Vagina (tissue), 2 donors: ENCODE results near the gene ST6GAL1.

Experiments
- POLR2A ChIP-seq, 2 donors: fragments of 450-650 bp; IDR thresholded peaks; one replicate each; pipeline ENCODE4 v1.6.1; 2017; ENCODE audit warnings: antibody characterized with exemption in 2 of 2, mild to moderate bottlenecking in 2 of 2, moderate library complexity in 2 of 2
- POLR2AphosphoS5 ChIP-seq, 2 donors: sonication (generic); formaldehyde crosslinking; IDR thresholded peaks; one replicate each; pipeline ENCODE4 v1.9.0; 2017; ENCODE audit warnings: antibody characterized with exemption in 2 of 2, mild to moderate bottlenecking in 2 of 2, low read depth in 1 of 2; ENCODE audit not compliant: insufficient read depth in 1 of 2
- TF ChIP-seq, protein P1 (sequence below), 3 experiments: fragments of 450-650 bp in 2 of 3; fragments of 200-600 bp in 1 of 3; sonication (generic) in 1 of 3; IDR thresholded peaks; one replicate each; pipeline ENCODE4 v1.5.1; 2017 to 2019; ENCODE audit warnings: antibody characterized with exemption in 3 of 3, mild to moderate bottlenecking in 2 of 3, moderate library complexity in 2 of 3

DNA sequence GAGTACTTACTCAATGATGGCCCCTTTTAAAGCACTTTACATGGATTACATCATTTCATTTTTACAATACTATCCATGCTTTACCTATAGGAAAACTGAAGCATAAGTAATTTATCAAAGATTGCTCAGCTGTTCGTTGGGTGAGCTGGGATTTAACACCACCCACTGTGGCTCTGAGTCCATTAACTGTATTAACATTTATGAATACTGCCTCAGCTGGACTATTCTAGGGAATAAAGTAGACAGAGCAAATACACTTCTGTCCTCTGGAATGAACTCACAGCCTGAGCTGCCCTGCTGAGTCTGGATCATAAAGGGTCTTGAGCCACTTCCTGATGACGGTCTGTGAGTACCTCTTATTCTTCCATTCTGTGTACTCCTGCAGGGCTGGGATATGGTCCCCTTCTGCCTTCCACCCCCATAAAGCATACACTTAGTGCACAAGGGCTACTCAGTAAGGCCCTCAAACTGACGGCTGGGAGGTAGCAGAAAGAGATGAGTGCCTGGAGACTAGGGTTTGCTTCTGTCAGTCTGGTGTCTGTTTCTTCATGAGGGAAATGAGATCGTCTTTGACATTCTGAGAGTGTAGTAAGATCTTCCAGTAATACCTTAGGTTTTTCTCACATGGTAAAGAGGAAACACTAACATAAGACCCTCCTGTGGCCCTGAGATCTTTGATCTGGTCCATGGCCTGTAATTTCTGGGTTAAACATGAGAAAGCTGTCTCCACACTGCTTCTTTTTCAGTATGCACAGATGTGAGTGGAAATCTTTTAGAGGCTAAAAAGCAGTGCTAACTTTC is 12.6 kb upstream of the ST6GAL1 start:
- TF ChIP-seq, protein P1, sequence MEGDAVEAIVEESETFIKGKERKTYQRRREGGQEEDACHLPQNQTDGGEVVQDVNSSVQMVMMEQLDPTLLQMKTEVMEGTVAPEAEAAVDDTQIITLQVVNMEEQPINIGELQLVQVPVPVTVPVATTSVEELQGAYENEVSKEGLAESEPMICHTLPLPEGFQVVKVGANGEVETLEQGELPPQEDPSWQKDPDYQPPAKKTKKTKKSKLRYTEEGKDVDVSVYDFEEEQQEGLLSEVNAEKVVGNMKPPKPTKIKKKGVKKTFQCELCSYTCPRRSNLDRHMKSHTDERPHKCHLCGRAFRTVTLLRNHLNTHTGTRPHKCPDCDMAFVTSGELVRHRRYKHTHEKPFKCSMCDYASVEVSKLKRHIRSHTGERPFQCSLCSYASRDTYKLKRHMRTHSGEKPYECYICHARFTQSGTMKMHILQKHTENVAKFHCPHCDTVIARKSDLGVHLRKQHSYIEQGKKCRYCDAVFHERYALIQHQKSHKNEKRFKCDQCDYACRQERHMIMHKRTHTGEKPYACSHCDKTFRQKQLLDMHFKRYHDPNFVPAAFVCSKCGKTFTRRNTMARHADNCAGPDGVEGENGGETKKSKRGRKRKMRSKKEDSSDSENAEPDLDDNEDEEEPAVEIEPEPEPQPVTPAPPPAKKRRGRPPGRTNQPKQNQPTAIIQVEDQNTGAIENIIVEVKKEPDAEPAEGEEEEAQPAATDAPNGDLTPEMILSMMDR (IDR thresholded peaks at IDR 0.05) = no peak
- TF ChIP-seq POLR2A (IDR thresholded peaks at IDR 0.05) (no peak), POLR2AphosphoS5 (IDR thresholded peaks at IDR 0.05; ENCODE audit: insufficient read depth in 1 of 2, low read depth in 1 of 2) (no peak)
